NCI-H82 (cell line): ENCODE results near the gene PCDHGB4.
"Not testable (repeated sequence)": the region's sequence is repeated elsewhere in the genome, so short reads cannot be mapped to it uniquely, and the experiment has no call there.

ENCODE experiments used
- DNase-seq: peaks from one replicate; lab custom pipeline; 2025; lab: John Stamatoyannopoulos, UW

The PCDHGB4 gene

GRCh38 chr5:141387557-141388311 lies at the start of gene PCDHGB4:
Gene PCDHGB4, plus strand, starts transcription at chr5:141387698. Its CDS starts 187 bp downstream, at chr5:141387885.
- peak; percentile 7 for DNase-seq

GRCh38 chr5:141338538-141339306 lies 48.8 kb upstream of the PCDHGB4 start, which contains the start of gene PCDHGA2:
Gene PCDHGA2, plus strand, starts transcription at chr5:141338760.
- DNase-seq, result peak; percentile 21

- not testable (repeated sequence) for DNase-seq
Observed at GRCh38 chr5:141340781-141341354, 46.6 kb upstream of the PCDHGB4 start.

- DNase-seq, result no peak
Observed at GRCh38 chr5:141342773-141343172, 44.7 kb upstream of the PCDHGB4 start.

GRCh38 chr5:141343242-141343952 lies 44.1 kb upstream of the PCDHGB4 start, which contains the start of gene PCDHGA3:
Gene PCDHGA3, plus strand, starts transcription at chr5:141343829. Its CDS starts 205 bp downstream, at chr5:141344034.
- peak; percentile 16 for DNase-seq

GRCh38 chr5:141343953-141344463 lies 43.5 kb upstream of the PCDHGB4 start:
- DNase-seq, result no peak

- no peak for DNase-seq
Observed at GRCh38 chr5:141345327-141345726, 42.2 kb upstream of the PCDHGB4 start.

- not testable (repeated sequence) for DNase-seq
Observed at GRCh38 chr5:141346017-141346416, 41.5 kb upstream of the PCDHGB4 start.

GRCh38 chr5:141349917-141350619 lies 37.4 kb upstream of the PCDHGB4 start, which contains the start of gene PCDHGB1:
Gene PCDHGB1, plus strand, starts transcription at chr5:141350099. Its CDS starts 162 bp downstream, at chr5:141350261.
- peak; percentile 78 for DNase-seq

- DNase-seq, result no peak
Observed at GRCh38 chr5:141351591-141351990, 35.9 kb upstream of the PCDHGB4 start.

GRCh38 chr5:141354900-141355469 lies 32.5 kb upstream of the PCDHGB4 start, which contains the start of gene PCDHGA4:
Gene PCDHGA4, plus strand, starts transcription at chr5:141355021. Its CDS starts 87 bp downstream, at chr5:141355108.
- DNase-seq, result no peak

- no peak for DNase-seq
Observed at GRCh38 chr5:141355641-141356040, 31.9 kb upstream of the PCDHGB4 start.

GRCh38 chr5:141356133-141356532 lies 31.4 kb upstream of the PCDHGB4 start:
- DNase-seq, result no peak

- DNase-seq, result no peak
Observed at GRCh38 chr5:141356950-141357349, 30.5 kb upstream of the PCDHGB4 start.

- peak; percentile 4 for DNase-seq
Observed at GRCh38 chr5:141359790-141360426, 27.6 kb upstream of the PCDHGB4 start, which contains the start of gene PCDHGB2. Gene PCDHGB2, plus strand, starts transcription at chr5:141359994. Its CDS starts 142 bp downstream, at chr5:141360136.

GRCh38 chr5:141360685-141361084 lies 26.8 kb upstream of the PCDHGB4 start:
- no peak for DNase-seq

- DNase-seq, result no peak
Observed at GRCh38 chr5:141362719-141363118, 24.8 kb upstream of the PCDHGB4 start.

GRCh38 chr5:141363952-141364660 lies 23.4 kb upstream of the PCDHGB4 start, which contains the start of gene PCDHGA5:
Gene PCDHGA5, plus strand, starts transcription at chr5:141364162. Its CDS starts 169 bp downstream, at chr5:141364331.
- no peak for DNase-seq
